GM19351 (cell line): Measurements from ENCODE around the gene TBC1D24.

ENCODE experiments used
- ATAC-seq: cut with Tn5 transposase; IDR thresholded peaks from one replicate; pipeline ENCODE4 v1.9.1; 2021; ENCODE audit warnings: mild to moderate bottlenecking, moderate library complexity; ENCODE audit not compliant: unreplicated experiment

Gene TBC1D24

DNA sequence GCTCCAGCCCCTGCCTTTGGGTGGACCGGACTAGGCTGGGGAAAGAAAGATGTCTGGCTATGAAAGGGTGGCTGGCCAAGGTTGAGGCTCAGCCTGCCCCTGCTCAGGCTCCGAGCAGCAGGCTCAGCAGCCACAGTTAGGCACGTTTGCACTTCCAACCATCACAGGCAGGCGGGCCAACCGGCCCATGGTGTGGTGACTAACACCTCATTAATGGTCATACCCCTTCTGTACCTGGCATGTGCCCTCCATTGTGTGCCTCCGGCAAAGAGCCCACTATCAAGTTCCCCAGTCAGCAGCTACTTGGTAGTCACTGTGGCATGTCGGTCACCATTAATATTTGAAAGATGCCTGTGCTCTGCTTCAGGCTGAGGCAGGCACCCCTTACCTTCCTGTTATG, 6.7 kb downstream of the TBC1D24 start:
- no peak for ATAC-seq

DNA sequence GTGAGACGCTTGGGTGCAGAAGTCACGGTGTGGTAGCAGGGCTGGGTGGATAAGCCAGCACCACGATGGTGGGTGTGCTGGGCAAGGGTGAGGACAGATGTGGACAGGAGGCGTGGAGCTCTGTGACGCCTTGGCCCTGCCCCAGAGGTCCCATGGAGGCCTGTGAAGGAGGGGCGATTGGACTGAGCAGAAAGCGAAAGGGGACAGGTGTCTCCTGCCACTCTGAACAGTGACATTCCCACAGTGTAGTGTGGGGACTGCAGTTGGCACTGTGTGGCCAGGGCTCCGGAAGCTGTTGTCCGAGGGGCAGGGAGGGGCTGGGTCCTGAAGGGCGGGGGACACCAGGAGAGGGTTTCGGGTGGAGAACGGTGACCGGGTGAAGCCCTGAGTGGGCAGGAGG, 7.3 kb downstream of the TBC1D24 start:
- ATAC-seq, result no peak

DNA sequence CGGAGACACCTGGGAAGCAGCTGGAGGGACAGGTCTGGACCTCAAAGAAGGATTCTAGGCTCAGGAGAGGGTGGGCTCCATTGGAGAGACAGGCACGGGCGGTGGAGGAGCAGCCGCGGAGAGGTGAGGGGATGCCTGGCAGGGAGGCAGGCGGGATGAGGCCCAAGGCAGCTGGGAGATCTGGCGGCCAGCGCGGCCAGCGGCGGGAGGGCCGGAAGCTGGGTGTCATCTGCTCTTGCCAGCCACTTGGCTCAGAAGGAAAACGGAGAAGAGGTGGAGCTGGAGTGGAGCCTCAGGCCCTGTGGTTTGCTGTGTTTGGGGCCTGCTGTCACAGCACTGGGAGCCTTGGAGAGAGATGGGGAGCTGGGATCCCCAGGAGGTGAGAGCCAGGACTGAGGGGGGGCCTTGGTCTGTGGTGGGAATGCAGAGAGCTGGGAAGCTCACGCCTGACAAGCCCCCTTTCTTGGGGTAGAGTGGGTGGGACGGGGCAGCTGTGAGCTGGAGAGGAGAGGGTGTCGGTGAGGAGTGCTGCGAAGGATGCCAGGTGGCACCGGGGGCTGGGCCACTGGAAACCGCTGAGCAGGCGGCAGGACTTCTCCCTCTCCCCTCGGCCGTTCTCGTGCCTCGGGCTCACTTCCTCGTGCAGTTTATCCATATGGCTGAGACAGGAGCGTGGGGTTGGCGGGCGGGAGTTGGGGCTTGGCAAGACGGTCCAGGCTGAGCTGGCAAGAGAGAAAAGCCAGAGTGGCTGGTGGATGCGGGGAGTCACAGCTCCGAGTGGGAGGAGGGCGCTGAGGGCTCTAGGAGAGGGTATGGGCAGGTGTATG, 8.0 kb downstream of the TBC1D24 start:
- no peak for ATAC-seq

DNA sequence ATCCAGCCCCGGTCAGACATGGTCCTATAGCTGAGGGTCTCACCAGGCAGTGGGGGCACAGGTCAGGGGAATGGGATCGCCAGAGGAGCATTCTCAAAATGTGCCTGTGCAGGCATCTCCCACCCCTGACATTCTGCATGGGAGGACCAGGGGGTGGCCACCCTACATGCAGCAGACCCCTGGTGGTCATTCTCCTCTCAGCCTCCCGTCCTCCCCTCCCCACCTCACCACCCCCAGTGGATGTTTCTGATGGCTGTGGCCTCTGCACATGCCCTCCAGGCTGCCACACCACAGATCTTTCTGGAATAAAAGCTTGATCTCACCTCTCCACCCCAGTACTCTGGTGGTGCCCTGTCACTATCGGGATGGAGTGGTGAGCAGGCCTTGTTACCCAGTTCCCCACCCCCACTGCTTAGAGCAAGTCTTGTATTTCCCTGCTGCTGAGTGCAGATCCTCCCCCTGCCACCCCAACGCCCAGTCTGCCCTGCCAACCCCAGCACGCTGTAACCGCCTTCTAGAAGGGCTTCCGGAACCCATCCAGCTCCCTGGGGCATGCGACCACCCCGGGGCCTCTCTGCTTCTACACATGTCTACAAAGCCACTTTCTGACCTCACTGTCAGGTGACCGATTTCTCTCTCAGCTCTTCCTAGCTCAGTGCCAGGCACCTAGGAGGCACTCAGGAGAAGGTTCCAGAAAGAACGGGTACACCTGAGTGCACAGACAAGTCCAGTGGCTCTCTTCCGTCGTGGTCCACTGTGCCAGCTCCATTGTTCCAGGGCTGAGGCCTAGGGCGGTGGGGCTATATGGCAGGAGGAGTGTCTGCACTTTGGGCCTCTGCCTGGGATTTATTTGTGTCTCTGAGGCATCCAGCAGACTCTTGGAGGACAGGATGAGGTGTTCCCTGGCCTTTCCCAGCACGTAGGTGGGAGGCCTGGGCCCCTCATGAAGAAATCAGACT, 9.3 kb downstream of the TBC1D24 start:
- ATAC-seq, result no peak

DNA sequence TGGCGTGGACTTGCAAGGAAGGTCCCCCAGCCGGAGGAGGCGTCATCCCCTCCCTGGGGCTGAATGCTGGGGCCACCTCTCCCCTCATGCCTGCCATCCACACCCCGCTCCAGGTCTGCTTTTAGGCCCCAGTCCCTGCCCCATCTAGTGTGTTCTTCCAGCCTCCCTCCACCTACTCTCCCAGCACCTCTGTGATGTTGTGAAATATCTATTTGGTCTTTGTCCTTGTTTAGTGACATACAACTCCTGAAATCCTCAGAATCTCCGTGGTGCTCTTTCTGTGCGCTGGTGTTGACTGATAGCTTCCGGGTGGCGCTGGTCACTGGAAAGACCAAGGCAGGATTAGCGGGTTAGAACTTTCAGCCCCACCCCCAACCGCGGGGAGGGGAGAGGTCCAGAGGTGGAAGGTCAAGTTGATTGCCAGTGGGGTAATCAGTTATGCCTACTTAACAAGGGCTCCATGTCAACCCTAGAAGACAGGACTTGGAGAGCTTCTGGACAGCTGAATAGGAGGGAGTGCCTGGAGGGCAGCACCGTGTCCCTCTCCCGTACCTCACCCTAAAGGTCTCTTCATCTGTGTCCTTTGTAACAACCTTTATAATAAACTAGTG, 10.1 kb downstream of the TBC1D24 start:
- ATAC-seq, result no peak

DNA sequence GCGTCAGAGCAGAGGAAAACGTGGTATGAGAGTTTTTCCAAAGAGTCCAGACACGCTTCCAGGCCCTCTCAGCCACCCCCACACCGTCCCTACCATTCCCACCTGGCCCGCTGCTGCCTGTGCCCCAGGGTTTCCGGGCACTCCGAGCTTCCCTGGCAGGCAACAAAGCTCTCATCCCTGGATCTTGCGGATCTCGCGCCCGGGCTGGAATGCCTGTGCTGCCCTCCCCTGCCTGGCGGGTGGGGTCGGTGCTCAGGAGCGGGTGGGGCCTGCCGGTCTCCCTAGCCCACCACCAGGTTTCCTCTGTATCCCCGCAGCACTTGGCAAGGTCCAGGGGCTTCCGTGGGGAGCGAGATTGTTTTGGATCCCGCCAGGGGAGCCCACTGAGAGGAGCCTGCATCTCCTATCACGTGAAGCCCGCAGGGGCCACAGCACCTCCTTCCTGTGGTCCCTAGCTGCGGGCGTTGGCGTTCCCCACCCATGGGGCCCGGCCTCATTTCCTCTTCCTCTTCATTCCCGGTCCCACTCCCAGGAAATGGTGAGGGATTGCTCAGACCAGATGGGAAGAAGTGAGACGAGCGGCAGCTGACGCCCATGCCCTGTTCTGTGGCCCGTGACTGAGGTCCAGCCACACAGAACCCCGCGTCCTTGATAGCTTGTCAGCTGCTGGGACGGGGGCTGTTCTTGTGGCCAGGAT, 11.0 kb downstream of the TBC1D24 start:
- ATAC-seq, result no peak

DNA sequence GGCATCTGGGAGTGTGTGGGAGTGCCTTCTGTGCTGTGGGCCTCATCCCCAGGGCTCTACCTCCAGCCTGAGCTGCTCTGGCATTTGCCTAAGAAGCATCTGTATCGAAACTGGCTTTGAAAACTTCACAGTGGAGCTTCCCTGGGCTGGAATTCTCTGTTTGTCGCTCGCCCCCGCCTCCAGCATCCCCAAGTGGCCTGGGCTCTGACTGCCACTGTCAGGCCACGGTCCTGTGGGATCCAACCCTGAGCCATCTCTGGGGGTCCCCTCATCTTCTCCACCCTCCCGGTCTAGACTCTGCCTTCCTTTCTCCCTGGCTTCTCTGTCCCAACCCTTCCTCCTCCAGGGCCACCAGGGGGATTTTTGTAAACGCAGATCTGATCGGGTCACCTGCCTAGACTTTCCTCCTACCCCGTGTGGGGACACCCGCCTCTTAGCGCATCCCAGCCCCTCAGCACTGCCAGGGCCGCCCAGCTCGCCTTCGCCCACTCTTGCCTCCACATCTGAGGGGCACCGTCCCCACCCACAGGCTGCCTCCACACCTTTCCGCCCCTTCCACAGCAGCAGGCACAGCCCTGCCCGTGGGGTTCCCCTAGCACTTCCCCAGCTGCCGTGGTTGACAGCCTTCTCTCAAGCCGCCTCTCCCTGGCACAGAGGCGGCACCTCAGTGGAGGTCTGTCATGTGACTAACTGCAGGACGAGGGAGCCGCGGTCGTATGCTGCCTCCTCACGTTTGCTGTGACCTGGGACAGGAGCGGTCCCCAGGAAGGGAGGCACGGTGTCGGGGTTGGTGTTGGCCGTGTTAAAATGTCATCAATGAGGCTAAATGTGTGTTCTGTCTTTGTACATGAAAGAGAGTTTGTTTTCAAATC, 12.0 kb downstream of the TBC1D24 start:
- ATAC-seq, result no peak

DNA sequence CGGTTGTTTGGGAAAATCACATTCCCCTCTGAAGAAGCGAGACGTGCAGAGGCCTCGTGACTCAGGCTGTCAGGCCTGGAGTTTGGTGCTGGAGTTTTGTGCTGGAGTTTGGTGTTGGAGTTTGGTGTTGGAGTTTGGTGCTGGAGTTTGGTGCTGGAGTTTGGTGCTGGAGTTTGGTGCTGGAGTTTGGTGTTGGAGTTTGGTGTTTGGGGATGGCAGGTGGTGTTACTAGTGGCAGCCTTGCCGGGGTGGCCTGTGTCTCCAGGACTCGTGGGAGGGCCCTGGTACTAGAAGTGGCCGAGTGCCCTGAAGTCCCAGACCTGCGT, 12.6 kb downstream of the TBC1D24 start:
- no peak for ATAC-seq

DNA sequence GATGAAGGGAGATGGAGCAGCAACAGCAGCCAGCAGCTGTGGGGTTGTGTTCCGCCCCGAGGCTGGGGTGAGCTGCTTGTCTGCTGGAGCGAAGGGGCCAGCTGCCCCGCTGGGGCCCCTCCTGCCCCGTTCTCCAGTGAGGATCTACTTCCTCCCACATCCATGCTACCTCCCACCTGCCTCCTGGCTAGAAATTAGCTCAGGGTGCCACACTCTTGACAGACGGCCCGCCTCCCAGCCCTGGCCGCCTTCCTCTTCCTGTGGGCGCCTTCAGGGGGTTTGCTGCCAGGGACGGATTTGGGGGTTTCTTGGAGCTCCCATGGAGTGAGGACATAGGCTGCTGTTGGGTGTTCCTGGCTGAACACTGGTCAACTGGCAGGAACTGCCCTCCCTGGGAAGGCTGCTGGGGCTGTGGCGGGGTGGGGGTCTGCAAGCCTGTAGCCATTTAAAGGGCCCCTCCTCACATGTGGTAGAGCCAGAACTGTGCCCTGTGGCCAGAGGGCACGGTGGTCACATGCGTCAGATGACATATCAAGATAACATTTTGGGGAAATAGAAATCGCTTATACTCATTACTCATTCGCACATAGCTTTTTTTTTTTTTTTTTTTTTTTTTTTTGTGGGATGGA, 13.1 kb downstream of the TBC1D24 start:
- ATAC-seq, result no peak

DNA sequence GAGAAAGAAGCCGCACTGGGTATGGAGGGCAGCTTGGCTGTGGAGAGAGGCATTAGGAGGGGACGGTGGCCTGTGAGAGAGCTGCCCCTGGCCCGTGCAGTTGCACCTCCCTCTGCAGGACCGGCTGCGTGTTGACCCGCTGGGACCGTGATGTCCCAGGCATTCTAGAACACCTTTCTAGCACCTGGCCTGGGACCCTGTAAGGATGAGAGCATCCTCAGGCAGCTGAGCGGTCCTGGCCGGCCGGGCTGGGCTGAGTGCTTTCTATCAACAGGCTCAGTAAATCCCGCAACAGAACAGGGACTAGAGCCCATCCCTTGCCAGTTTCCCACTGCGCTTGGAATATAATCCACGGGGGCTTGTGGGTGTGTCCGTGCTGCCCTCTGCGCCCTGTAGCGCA, 14.7 kb downstream of the TBC1D24 start:
- ATAC-seq, result no peak

DNA sequence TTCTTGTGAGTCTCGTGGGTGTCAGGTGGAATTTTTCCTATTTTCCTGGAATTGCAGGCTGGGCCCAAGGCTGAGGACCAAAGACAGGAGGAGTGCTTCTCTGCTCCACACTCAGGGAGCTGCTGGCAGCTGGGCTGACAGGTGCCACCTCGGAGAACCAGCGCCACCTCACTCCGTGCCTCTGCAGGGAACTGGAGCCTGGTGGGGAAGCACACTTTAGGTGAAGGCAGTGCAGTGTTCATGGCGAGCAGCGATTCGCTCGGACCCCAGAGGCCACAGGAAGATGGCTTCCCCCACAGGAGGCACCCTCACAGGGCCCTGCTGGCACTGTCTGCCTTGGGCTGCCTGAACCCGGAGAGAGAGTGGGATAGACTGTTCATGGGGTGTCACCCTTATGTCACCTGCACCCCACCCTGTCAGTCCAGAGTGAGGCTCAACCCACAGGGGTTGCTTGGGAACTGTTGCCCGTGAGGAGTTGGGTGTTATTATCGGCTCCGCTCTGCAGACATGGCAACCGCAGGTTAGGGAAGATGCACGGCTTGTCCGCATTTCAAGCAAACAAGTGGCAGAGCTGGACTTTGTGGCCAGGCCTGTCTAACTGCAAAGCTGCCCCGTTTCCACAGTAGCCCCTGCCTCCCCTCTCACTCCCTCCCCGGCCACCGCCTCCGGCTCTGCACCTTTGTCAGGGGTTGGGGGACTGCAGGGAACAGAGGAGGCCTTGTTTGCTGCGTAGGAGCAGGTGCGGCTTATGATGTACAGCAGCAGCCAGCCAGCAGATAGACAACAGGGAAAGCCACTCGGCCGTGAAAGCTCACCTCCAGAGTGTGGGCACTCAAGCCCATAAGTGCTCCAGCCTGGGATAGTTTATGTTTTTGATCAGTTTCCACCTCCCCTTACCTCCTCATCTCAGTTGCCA, 15.5 kb downstream of the TBC1D24 start:
- no peak for ATAC-seq

DNA sequence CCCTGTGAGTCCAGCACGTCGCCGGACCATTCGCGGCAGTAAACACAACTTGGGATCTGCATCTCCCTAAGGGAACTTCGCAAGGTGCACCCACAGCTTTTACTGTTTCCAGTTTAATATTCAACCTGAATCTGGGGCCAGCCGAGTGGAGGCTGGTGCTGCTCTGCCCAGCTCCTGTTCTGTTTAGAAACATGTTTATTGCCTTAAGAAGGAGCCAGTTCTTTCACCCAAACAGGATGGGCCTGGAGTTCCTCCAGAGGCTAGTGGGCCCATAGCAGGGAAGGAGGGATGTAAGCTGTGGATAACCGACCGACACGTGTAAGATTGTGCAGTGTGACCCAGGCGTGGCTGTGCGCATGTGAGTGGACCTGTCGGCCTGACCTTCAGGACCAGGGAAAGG, 17.4 kb downstream of the TBC1D24 start:
- ATAC-seq, result no peak

DNA sequence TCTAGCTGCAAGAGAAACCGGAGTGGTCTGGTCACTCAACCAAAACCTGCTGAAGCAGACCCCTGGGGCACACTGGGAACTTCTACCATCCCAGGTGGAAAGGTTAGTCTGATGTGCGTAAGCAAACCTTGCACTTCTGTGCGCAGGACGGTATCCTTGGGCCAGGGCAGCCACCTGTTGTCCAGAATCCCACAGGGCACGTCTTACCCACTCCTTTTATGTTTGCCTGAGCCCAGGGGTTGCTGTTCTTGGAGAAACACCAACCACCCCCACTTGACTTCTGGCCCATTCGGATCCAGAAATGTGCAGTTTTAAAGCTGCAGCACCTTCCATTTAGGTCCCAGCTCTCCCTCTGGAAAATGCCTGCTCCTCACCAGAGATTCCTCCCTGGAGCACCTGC, 18.7 kb downstream of the TBC1D24 start:
- no peak for ATAC-seq

DNA sequence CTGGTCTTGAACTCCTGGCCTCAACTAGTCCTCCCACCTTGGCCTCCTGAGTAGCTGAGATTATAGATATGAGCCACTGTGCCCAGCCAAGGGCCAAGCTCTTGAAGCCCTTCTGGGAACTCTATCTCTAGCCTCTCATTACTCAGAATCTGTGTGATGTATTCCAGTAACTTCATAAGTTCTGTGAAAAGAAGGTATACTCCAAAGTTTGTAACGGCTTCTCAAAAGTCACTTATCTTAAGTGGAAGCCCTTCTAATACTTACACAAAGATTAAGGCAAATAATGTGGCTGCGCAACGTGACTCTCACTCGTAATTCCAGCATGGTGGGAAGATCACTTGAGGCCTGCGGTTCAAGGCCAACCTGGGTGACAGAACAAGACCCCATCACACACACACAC, 19.7 kb downstream of the TBC1D24 start:
- no peak for ATAC-seq

DNA sequence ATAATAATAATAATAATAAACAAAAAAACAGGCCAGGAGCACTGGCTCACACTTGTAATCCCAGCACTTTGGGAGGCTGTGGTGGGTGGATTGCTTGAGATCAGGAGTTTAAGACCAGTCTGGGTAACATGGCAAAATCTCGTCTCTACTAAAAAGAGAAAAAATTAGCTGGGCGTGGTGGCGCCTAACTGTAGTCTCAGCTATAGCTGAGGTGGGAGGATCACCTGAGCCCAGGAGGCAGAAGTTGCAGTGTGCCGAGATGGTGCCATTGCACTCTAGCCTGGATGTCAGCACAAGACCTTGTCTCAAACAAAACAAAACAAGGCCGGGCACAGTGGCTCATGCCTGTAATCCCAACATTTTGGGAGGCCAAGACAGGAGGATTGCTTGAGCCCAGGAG, 20.1 kb downstream of the TBC1D24 start:
- no peak for ATAC-seq

DNA sequence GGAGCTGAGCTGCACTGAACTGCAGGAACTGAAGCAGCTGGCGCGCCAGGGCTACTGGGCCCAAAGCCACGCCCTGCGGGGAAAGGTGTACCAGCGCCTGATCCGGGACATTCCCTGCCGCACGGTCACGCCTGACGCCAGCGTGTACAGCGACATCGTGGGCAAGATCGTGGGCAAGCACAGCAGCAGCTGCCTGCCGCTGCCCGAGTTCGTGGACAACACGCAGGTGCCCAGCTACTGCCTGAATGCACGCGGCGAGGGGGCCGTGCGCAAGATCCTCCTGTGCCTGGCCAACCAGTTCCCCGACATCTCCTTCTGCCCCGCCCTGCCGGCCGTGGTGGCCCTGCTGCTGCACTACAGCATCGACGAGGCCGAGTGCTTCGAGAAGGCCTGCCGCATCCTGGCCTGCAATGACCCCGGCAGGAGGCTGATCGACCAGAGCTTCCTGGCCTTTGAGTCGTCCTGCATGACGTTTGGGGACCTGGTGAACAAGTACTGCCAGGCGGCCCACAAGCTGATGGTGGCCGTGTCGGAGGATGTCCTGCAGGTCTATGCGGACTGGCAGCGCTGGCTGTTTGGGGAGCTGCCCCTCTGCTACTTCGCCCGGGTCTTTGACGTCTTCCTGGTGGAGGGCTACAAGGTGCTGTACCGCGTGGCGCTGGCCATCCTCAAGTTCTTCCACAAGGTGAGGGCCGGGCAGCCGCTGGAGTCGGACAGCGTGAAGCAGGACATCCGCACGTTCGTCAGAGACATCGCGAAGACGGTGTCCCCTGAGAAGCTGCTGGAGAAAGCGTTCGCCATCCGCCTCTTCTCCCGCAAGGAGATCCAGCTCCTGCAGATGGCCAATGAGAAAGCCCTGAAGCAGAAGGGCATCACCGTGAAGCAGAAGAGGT, 21.5 kb downstream of the TBC1D24 start:
- no peak for ATAC-seq

DNA sequence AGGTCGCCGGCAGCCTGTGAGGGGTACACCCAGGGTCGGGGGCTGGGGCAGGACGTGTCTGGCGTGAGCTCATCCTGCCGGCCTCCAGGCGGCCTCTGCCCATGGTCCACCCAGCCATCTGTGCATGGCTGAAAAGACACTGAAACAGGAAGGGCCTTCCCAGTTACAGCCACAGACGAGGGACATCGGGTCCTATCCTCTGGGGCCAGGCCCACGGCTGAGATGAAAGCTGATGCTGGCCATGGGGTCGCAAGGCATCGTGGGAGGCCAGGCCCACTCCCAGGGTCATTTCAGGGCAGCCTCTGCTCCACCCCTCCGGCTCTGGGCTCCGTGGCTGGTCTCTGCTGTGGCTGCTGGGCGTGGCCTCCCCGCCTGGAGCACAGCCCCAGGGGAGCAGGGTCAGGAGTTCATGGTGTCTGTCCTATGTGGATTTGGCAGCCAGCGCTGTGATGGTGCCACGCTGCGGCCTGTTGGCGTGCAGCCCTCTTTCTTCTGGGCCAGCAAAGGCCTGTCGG, 22.2 kb downstream of the TBC1D24 start:
- ATAC-seq, result no peak
